Spleen (tissue), 11 donors: ENCODE data around the gene MAP2K5. TPM values are rescaled to one million over a fixed set of nuclear protein-coding genes. Genes with fewer than 3 reads are reported as not detected.

Source experiments
- DNase-seq: peaks from one replicate; pipeline ENCODE4 v3.0.0-alpha.2; 2020
- H3K27ac ChIP-seq, 8 donors: fragments of 200-600 bp; sonication (generic) in 7 of 8; 1 replicate in 4 of 8; 2 replicates in 4 of 8; pipeline versions ENCODE4 v1.5.0 to v1.8.0; 2016 to 2021; ENCODE audit warnings: inconsistent platforms in 4 of 8, mild to moderate bottlenecking in 4 of 8, moderate library complexity in 1 of 8
- H3K27me3 ChIP-seq, 7 donors: fragments of 200-600 bp; sonication (generic) in 6 of 7; replicated peaks in 1 of 7; 1 replicate in 4 of 7; 2 replicates in 3 of 7; pipeline versions ENCODE4 v1.5.0 to v1.8.0; 2016 to 2021; ENCODE audit warnings: inconsistent platforms in 3 of 7, mild to moderate bottlenecking in 1 of 7
- H3K36me3 ChIP-seq, 6 donors: fragments of 200-600 bp; sonication (generic) in 5 of 6; 1 replicate in 4 of 6; 2 replicates in 2 of 6; pipeline versions ENCODE4 v1.5.0 to v1.8.0; 2016 to 2021; ENCODE audit warnings: inconsistent platforms in 2 of 6
- H3K4me1 ChIP-seq, 6 donors: fragments of 200-600 bp; sonication (generic) in 5 of 6; 1 replicate in 3 of 6; 2 replicates in 3 of 6; pipeline versions ENCODE4 v1.5.0 to v1.8.0; 2016 to 2021; ENCODE audit warnings: inconsistent platforms in 3 of 6
- H3K4me3 ChIP-seq, 8 donors: fragments of 200-600 bp; sonication (generic) in 7 of 8; 1 replicate in 4 of 8; 2 replicates in 4 of 8; pipeline versions ENCODE4 v1.5.0 to v1.8.0; 2016 to 2021; ENCODE audit warnings: inconsistent platforms in 4 of 8, mild to moderate bottlenecking in 4 of 8, moderate library complexity in 2 of 8
- H3K9me3 ChIP-seq, 8 donors: fragments of 200-600 bp; sonication (generic) in 7 of 8; 1 replicate in 4 of 8; 2 replicates in 4 of 8; pipeline versions ENCODE4 v1.5.0 to v1.8.0; 2016 to 2021; ENCODE audit warnings: inconsistent platforms in 4 of 8
- POLR2A ChIP-seq, 3 donors: fragments of 450-650 bp; IDR thresholded peaks; one replicate each; pipeline ENCODE4 v1.5.1; 2017; ENCODE audit warnings: antibody characterized with exemption in 3 of 3, mild to moderate bottlenecking in 1 of 3
- POLR2AphosphoS5 ChIP-seq, 3 donors: sonication (generic); formaldehyde crosslinking; IDR thresholded peaks; one replicate each; pipeline ENCODE4 v1.5.1; 2017; ENCODE audit warnings: antibody characterized with exemption in 3 of 3
- WGBS, 5 donors: extraction: QIAGEN DNeasy Blood & Tissue Kit in 3 of 5; methylation state at CpG; one replicate each; pipeline versions ENCODE4 v1.1.5 to v1.1.7; 2013 to 2018; 5-methylcytosine and 5-hydroxymethylcytosine counted together
- intact Hi-C: fragments of 100-400 bp; cut with DNase I; formaldehyde crosslinking; loops from one replicate; pipeline ENCODE4 v1.15.0; 2023; ENCODE audit warnings: low total_unique reads
- polyA plus RNA-seq, 3 donors: library from polyadenylated mRNA; stranded (reverse); fragments of 200-250 nt; gene quantifications; one replicate each; pipeline ENCODE4 v1.2.1, GENCODE V29; 2013
- total RNA-seq, 7 donors: library from RNA; depleted of rRNA in 3 of 7; stranded (reverse); fragments of >200 nt in 3 of 7; fragmentation: NEBNext Ultra II Directional in 4 of 7; extraction: Animal tissue kit (Norgen Biotek cat#: 25700) in 4 of 7; gene quantifications; one replicate each; pipeline versions ENCODE4 v1.1.0 to v1.2.1, GENCODE V29; 2016 to 2021
- TF ChIP-seq, protein P1 (sequence below), 11 experiments: fragments of 200-600 bp in 7 of 11; fragments of 450-650 bp in 4 of 11; sonication (generic) in 4 of 11; IDR thresholded peaks in 8 of 11; conservative IDR thresholded peaks in 3 of 11; 1 replicate in 7 of 11; 2 replicates in 4 of 11; pipeline versions ENCODE4 v1.4.0 to v1.8.0; 2016 to 2021; ENCODE audit warnings: antibody characterized with exemption in 11 of 11, inconsistent platforms in 4 of 11, mild to moderate bottlenecking in 1 of 11
- donor health status: healthy with polysubstance abuse.
- donor health status: DM: no; HTN: no; CAD: no; lungs with moderate emphysema.
- donor health status: DM: no; HTN: no; CAD: no.
- donor health status: Bipolar disorder and iron deficiency.
- donor health status: healthy.
- donor health status: DM: no; HTN: no; CAD: no.
- donor health status: DM: yes; HTN: yes; CAD: no.

MAP2K5 gene
- total and polyA plus RNA-seq, 10 donors = 8.4 to 30.4 (median 14.6) TPM

DNA sequence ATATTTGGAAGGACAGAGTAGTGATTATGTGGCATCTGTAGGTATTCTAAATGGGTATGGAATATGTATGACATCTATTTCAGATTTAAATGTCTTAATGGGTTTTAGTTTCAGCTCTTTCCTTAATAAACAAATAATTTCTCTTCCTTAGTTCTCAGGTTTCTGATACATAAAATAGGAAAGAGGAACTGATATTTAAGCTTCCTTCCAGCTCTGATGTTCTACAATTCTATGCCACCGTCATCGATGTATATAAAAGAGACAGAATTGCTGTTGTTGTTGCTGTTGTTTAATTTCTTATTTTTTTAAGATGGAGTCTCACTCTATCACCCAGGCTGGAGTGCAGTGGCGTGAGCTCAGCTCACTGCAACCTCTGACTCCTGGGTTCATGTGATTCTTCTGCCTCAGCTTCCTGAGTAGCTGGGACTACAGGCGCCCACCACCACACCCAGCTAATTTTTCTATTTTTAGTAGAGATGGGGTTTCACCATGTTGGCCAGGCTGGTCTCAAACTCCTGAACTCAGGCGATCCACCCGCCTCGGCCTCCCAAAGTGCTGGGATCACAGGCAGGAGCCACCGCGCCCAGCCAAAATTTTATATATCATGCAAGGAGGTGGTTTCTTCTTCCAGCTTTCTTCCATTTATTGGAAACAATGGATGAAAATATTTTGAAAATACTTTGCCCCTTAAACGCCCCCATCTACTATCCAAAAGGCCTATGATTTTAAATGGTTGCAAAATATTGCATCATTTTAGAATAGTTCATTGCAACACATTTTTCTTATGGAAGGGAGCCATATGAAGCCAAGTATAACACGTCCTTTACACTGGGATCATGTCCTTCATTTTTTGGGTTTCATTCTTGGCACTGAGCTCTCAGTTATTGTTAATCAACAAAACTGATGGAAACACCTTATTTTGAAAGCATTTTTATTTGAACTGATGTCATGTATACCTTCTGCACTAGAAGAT is 35.4 kb upstream of the MAP2K5 start:
- DNase-seq = no peak
- peaks cover 0 to 12% (median 0%) of the 10 kb centered on the region in 6 donors for H3K36me3 ChIP-seq
- WGBS, 5 donors = 78 to 85% (median 81%) methylated on average over 11 of the region's 11 CpGs
- H3K4me1 ChIP-seq = peaks cover 0 to 17% (median 11%) of the 10 kb centered on the region in 6 donors
- peak overlapping the region in 1 of 8 donors; percentile 22 for H3K27ac ChIP-seq
- no peaks in the 10 kb centered on the region for H3K9me3 ChIP-seq
- TF ChIP-seq, protein P1, sequence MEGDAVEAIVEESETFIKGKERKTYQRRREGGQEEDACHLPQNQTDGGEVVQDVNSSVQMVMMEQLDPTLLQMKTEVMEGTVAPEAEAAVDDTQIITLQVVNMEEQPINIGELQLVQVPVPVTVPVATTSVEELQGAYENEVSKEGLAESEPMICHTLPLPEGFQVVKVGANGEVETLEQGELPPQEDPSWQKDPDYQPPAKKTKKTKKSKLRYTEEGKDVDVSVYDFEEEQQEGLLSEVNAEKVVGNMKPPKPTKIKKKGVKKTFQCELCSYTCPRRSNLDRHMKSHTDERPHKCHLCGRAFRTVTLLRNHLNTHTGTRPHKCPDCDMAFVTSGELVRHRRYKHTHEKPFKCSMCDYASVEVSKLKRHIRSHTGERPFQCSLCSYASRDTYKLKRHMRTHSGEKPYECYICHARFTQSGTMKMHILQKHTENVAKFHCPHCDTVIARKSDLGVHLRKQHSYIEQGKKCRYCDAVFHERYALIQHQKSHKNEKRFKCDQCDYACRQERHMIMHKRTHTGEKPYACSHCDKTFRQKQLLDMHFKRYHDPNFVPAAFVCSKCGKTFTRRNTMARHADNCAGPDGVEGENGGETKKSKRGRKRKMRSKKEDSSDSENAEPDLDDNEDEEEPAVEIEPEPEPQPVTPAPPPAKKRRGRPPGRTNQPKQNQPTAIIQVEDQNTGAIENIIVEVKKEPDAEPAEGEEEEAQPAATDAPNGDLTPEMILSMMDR (IDR thresholded peaks at IDR 0.05 in 8 of 11, conservative IDR thresholded peaks at IDR 0.05 in 3 of 11) = no peak
- no peak overlapping the region for H3K4me3 ChIP-seq
- intact Hi-C loops = no loop called here
- no peaks in the 10 kb centered on the region for H3K27me3 ChIP-seq

DNA sequence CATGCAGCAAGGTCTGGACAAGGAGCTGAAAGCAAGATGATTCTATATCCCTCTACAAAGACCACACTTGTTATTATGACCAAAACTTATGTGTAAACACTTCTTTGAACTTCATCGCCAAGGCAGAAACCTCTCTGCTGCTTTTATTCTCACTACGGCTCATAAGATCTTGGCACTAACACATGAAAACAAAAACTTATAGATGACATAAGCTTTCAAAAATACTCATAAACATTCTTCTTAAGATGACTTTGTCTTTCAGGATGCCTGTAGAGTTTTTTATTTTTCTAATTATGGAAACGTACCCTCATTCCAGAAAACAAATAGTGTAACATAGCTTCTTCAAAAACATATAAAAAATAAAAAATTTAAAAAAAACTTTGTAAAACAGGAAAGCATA is 34.1 kb upstream of the MAP2K5 start:
- peaks cover 0 to 17% (median 9%) of the 10 kb centered on the region in 6 donors for H3K4me1 ChIP-seq
- no peaks in the 10 kb centered on the region for H3K27me3 ChIP-seq
- no peak overlapping the region for H3K4me3 ChIP-seq
- H3K36me3 ChIP-seq = peaks cover 0 to 25% (median 10%) of the 10 kb centered on the region in 6 donors
- DNase-seq = no peak
- intact Hi-C loops = no loop called here
- TF ChIP-seq POLR2AphosphoS5 (IDR thresholded peaks at IDR 0.05) (no peak), POLR2A (IDR thresholded peaks at IDR 0.05) (no peak)
- TF ChIP-seq, protein P1 (IDR thresholded peaks at IDR 0.05 in 8 of 11, conservative IDR thresholded peaks at IDR 0.05 in 3 of 11) = no peak
- no peak overlapping the region for H3K27ac ChIP-seq
- WGBS, 5 donors = 89 to 96% (median 94%) methylated on average over 3 of the region's 3 CpGs
- H3K9me3 ChIP-seq = no peaks in the 10 kb centered on the region

DNA sequence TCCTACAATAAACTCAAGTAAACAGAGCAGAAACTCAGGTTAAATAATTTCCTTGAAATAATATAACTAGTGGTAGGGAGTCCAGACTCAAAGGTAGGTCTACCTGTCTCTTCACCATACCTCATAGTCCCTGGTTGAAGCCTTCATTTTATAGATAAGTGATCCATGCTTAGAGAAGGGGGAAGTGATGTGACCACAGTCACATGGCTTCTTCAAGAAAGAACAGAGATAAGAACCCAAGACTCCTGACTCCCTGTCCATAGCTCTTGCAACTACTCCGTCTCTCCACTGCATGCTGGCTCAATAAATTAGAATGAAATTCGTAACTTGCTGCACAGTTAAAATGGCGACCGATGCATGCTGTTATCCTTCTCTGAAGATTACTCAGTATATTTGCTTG is 32.6 kb upstream of the MAP2K5 start:
- WGBS, 5 donors = 85 to 96% (median 92%) methylated on average over 4 of the region's 4 CpGs
- no peak for DNase-seq
- no peaks in the 10 kb centered on the region for H3K9me3 ChIP-seq
- no peak overlapping the region for H3K4me3 ChIP-seq
- H3K27me3 ChIP-seq = no peaks in the 10 kb centered on the region
- no peak overlapping the region for H3K27ac ChIP-seq
- H3K36me3 ChIP-seq = peaks cover 0 to 40% (median 19%) of the 10 kb centered on the region in 6 donors
- no peak for TF ChIP-seq POLR2AphosphoS5 (IDR thresholded peaks at IDR 0.05)
- no peak for TF ChIP-seq POLR2A (IDR thresholded peaks at IDR 0.05)
- TF ChIP-seq, protein P1 (IDR thresholded peaks at IDR 0.05 in 8 of 11, conservative IDR thresholded peaks at IDR 0.05 in 3 of 11) = no peak
- intact Hi-C loops = no loop called here
- peaks cover 0 to 17% (median 9%) of the 10 kb centered on the region in 6 donors for H3K4me1 ChIP-seq

DNA sequence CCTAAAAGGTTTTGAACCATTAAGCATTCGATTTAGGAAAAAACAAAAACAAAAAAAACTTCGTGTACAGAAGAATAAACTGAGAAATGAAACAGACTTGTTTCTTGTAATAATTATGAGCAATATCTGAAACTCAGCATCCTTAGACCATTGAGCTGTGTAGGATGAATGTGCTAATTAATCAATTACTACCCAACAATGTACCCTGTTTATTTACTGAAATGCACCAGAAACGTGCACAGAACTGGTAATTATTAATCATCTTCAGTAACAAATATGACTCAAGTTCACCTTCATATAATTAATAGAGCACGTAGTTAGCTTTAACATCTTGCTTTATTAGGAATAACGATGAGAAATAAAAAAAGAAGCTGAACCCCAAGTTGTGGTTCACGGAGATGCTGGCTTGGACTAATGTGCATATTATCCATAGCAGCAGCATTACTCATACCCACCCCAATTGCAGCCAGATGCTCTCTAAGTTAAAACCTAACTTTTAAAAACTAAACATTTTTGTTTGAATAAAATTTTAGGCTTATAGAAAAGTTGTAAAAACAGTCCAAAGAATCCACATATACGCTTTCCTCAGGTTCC is 31.8 kb upstream of the MAP2K5 start:
- H3K4me3 ChIP-seq = no peak overlapping the region
- intact Hi-C loops = no loop called here
- no peak overlapping the region for H3K27ac ChIP-seq
- H3K27me3 ChIP-seq = no peaks in the 10 kb centered on the region
- peaks cover 0 to 48% (median 19%) of the 10 kb centered on the region in 6 donors for H3K36me3 ChIP-seq
- DNase-seq = no peak
- no peak for TF ChIP-seq POLR2AphosphoS5 (IDR thresholded peaks at IDR 0.05)
- TF ChIP-seq, protein P1 (IDR thresholded peaks at IDR 0.05 in 8 of 11, conservative IDR thresholded peaks at IDR 0.05 in 3 of 11) = no peak
- 87 to 94% (median 93%) methylated on average over 7 of the region's 7 CpGs for WGBS, 5 donors
- peaks cover 0 to 17% (median 9%) of the 10 kb centered on the region in 6 donors for H3K4me1 ChIP-seq
- H3K9me3 ChIP-seq = no peaks in the 10 kb centered on the region
